ENCODE results near the gene SMC1A.

DNA sequence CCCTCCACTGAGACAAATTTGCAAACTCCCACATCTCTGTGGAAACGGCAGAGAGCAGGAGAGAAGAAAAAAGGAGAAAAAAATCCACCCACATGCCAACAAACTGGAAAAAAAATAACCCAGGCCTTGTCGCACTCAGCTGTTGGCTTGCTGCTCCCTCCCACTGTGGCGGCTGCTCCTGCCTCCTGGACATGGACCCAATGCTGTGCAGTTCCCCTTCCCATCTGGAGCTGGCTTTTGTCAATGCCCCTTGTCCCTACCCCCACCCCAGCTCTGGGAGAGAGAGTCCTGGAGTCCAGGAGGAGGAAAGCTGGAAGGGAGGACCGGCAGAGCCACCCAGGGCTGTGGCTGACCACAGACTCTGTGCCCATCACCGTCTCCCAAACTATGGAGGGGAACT, 90.2 kb downstream of the SMC1A start:
- no peak for TF ChIP-seq POLR2AphosphoS5 (IDR thresholded peaks at IDR 0.05; ENCODE audit: low read depth, low read length)
- no peak for TF ChIP-seq POLR2A (IDR thresholded peaks at IDR 0.05; ENCODE audit: low read depth, low read length)
